GM19395 (cell line): ENCODE data around the gene DGUOK.
"Not testable (repeated sequence)": the region's sequence is repeated elsewhere in the genome, so short reads cannot be mapped to it uniquely, and the experiment has no call there.

ENCODE experiments used
- ATAC-seq: cut with Tn5 transposase; IDR thresholded peaks from one replicate; pipeline ENCODE4 v1.9.1; 2021; ENCODE audit warnings: mild to moderate bottlenecking, moderate library complexity; ENCODE audit not compliant: unreplicated experiment

DGUOK gene

GRCh38 chr2:73899801-73900336, 26.8 kb upstream of the DGUOK start:
- no peak for ATAC-seq

DNA sequence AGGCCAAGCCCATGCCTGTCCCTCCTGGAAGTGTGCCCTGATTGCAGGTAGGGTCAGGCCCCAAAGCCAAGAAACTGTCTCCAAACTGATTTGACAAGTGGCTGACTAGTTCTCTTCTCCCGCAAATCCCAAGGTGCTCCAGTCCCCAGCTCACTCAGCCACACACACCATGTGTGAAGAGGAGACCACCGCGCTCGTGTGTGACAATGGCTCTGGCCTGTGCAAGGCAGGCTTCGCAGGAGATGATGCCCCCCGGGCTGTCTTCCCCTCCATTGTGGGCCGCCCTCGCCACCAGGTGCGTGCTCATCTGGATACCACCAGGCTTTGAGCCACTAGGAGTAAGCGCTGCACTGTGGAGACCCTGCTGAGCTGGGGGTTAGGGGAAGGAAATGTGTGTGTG, 25.5 kb upstream of the DGUOK start:
- no peak for ATAC-seq

DNA sequence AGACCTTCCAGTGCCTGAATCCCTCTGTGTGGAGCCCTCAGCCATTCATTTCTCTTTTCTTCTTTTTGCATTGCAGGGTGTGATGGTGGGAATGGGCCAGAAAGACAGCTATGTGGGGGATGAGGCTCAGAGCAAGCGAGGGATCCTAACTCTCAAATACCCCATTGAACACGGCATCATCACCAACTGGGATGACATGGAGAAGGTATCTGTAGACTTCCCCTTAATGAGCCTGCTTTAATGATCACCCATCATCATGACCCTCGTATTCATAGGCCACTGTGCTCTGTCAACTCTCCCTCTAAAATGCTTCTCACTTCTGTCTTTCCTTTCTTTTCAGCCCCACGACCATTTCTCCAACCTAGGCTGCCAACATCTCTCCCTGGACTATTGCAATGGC, 24.4 kb upstream of the DGUOK start:
- no peak for ATAC-seq

DNA sequence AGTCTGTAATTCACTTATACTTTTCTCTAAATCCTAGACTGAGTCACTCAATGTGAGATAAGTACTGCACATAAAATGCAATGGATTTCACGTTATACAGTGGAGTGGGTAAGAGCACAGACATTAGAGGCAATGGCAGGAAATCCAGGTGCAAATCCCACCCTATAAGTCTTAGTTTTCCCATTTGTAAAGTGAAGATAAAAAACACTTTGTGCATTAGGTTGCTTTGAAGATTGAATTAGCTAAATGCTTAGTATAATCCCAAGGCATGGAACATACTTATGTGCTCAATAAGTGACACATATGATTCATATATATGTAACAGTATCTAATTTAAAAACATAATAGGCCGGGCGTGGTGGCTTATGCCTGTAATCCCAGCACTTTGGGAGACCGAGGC, 23.4 kb upstream of the DGUOK start:
- no peak for ATAC-seq

DNA sequence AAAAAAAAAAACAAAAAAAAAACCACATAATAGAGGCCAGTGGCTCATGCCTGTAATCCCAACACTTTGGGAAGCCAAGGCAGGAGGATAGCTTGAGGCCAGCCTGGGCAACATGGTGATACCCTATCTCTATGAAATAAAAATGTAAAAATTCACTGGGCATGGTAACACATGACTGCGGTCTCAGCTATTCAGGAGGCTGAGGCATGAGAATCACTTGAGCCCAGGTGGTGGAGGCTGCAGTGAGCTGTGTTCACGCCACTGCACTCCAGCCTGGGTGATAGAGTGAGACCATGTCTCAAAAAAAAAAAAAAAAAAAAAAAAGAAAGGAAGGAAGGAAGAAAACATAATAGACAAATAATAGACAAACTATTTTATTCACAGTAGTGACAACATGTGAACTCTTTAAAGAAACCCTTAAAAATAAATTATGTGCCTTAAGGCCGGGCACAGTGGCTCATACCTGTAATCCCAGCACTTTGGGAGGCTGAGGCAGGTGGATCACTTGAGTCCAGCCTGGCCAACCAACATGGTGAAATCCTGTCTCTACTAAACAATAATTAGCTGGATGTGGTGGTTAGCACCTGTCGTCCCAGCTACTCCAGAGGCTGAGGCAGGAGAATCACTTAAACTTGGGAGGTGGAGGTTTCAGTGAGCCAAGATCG, 22.6 kb upstream of the DGUOK start:
- not testable (repeated sequence) for ATAC-seq

- no peak for ATAC-seq
These were observed 21.7 kb upstream of the DGUOK start for GRCh38 chr2:73904952-73905351.

GRCh38 chr2:73906847-73907505, 19.7 kb upstream of the DGUOK start:
- no peak for ATAC-seq

GRCh38 chr2:73907840-73908452, 18.7 kb upstream of the DGUOK start:
- no peak for ATAC-seq

DNA sequence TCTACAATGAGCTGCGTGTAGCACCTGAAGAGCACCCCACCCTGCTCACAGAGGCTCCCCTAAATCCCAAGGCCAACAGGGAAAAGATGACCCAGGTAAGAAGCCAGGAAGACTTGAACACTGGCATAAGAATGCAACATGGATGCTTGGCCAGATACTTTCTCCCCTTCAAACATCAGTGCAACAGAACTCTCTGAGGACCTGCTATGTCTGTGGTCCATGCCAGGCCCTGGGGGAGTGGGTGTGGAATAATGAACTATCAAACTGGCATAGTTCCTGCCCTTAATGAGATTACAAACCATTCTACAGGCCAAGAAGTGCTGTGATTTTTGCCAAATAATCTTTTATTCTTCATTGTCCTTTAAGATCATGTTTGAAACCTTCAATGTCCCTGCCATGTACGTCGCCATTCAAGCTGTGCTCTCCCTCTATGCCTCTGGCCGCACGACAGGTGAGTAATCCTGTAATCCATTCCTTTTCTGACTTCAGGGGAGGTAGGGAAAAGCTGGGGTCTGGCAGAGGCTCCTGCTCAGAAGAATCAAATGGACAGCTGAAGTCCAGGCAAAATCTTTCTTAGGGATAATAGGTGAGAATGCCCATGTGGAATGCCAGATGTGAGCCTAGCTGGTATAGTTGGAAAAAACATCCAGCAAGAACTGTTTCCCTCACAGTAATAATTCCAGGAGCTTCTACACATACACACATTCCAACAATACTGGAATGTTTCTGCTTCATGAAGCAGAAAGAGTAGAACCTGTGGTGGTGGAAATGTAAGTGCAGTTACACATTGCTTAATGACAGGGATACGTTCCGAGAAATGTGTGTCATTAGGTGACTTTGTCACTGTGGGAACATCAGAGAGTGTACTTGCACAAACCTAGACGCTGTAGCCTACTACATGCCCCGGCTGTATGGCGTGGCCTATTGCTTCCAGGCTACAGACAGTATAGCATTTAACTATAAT, 17.7 kb upstream of the DGUOK start:
- ATAC-seq = no peak

GRCh38 chr2:73910873-73911547, 15.7 kb upstream of the DGUOK start:
- no peak for ATAC-seq

DNA sequence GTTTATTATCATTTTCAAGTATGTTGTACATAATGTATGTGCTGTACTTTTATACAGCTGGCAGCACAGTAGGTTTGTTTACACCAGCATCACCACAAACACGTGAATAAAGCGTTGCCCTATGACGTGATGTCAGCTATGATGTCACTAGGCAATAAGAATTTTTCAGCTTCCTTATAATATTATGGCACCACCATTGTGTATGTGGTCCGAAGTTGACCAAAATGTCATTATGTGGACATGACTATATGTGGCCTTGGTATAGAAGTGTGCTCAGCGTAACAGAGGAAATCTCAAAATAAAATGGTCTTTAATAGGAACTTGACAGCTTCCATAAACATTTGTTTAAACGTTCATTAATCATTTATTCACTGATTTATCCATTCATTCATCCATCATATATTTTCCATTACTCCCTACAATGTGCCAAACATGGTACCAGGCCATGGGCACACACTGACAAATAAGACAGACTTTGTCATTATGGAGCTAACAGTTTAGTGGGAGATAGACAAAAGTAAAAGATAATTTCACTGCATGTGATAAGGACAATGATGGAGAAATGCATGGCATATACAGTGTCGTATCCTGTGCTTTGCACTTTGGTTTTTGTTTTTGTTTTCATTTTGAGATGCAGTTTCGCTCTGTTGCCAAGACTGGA, 15.0 kb upstream of the DGUOK start:
- no peak for ATAC-seq

DNA sequence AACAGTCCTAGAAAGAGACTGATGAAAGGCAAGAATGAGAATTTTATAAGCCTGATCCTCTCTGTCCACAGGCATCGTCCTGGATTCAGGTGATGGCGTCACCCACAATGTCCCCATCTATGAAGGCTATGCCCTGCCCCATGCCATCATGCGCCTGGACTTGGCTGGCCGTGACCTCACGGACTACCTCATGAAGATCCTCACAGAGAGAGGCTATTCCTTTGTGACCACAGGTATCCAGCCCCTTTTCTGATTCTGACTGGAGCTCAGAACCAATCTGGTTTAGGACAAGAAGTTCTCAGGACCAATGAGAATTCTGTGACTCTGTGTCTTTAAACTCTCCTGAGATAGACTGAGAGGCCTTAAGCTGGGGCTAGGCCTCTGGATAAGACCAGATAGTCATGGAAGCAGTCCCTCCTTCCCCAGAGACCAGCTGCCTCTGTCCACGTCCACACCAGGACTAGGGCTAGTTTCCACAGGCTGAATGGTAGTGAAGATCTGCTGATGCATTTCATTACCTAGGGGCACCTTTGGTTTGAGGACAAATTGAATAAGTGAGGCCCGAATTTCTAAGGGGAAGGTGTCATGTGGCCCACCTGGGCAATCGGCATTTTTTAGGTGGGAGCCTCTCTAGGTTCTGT, 13.1 kb upstream of the DGUOK start:
- ATAC-seq = no peak

DNA sequence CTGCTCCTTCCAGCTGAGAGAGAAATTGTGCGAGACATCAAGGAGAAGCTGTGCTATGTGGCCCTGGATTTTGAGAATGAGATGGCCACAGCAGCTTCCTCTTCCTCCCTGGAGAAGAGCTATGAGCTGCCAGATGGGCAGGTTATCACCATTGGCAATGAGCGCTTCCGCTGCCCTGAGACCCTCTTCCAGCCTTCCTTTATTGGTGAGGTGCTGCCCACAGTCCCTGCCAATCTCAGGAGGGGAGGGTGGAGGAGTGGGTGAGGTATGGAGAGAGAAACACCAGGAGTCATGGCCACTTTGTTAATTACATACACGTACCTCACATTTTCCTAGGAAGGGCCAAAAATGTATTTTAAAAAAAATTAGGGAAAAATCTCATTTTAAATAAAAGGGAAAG, 12.0 kb upstream of the DGUOK start:
- ATAC-seq = no peak

DNA sequence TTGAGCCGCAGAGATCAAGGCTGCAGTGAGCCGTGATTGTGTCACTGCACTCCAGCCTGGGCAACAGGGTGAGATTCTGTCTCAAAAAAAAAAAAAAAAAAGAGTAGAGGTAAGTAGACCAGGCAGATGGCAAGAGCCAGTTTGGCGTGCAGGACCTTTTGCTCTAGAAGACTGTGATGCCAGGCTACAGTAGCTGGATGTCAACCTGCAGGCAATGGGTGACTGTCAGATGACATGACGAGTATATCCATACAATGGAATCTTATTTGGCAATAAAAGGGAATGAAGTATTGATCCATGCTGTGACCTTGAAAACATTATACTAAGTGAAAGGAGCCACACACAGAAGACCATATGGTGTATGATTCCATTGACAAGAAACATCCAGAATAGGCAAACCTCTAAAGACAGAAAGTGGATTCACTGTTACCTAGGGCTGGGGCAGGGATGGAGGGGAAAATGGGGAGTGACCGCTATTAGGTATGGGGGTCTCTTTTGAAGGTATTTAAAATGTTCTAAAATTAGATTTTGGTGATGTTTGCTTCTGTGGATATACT, 11.2 kb upstream of the DGUOK start:
- ATAC-seq = no peak

DNA sequence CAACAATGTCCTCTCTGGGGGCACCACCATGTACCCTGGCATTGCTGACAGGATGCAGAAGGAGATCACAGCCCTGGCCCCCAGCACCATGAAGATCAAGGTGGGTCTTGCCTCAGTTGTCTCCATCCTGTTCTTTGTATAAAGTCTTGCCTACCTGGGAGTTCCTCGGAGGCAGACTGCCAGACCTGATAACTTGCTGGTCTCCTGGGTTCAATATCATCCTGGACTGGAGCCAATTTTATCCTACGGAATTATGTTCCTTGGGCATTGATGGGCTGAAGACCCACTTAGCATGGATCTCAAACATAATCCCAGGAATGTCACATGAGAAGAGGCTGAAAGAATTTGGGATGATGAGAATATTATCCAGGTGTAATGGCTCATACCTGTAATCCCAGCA, 10.0 kb upstream of the DGUOK start:
- ATAC-seq = no peak

- no peak for ATAC-seq
These were observed 9.4 kb upstream of the DGUOK start for GRCh38 chr2:73917296-73917695.

DNA sequence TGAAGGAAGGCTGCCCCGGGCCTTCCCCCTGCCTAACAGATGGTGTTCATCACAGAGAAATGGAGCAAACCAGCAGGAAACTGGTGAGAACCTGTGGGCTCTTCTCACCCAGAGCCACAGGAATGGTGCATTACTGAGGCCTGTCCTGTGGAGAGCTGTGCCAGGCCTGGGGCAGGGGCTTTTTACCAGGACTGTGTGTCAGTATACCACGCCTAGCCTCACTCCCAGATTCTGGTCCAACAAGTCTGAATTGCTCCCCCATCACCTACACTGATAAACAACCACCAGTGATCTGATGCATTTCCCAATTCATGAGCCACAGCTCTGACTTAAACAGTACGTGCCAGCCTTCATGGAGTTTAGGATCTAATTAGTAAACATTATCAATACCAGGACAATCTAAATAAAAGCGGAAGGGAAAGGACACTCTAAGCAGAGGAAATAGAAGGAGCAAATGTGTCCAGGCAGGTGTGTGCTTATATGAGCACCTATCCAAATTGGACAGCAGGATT, 8.9 kb upstream of the DGUOK start:
- no peak for ATAC-seq

GRCh38 chr2:73918856-73919255, 7.8 kb upstream of the DGUOK start:
- ATAC-seq = no peak
